CD4-positive, alpha-beta memory T cell (primary cell): ENCODE measurements around the gene AKIRIN2. TPM values are rescaled to one million over a fixed set of nuclear protein-coding genes. Genes with fewer than 3 reads are reported as not detected.

Experiments
- CTCF ChIA-PET: fragments of 350-600 bp; sonication (Branson Sonifier 250); formaldehyde crosslinking; loops from one replicate; lab custom pipeline; 2021; ENCODE audit warnings: inconsistent platforms; ENCODE audit not compliant: partially characterized antibody; lab: Charles Lee
- POLR2A ChIA-PET: fragments of 350-600 bp; sonication (Branson Sonifier 250); formaldehyde crosslinking; loops from one replicate; lab custom pipeline; 2021; ENCODE audit not compliant: partially characterized antibody; lab: Charles Lee
- DNase-seq, 5 donors: peaks; one replicate each; pipeline versions ENCODE4 v3.0.0 to v3.0.0-alpha.2; 2020 to 2022; ENCODE audit warnings: mixed read lengths in 1 of 5
- H3K27ac ChIP-seq: one replicate; pipeline ENCODE4 v1.7.0; 2013; ENCODE audit warnings: low read depth, low read length
- H3K27me3 ChIP-seq: 2 replicates; pipeline ENCODE4 v1.7.0; 2013; ENCODE audit warnings: mild to moderate bottlenecking, low read length, moderate library complexity; ENCODE audit not compliant: insufficient read depth
- H3K36me3 ChIP-seq: 2 replicates; pipeline ENCODE4 v1.7.0; 2013; ENCODE audit warnings: mild to moderate bottlenecking, low read length, moderate library complexity; ENCODE audit not compliant: insufficient read depth
- H3K4me1 ChIP-seq: 2 replicates; pipeline ENCODE4 v1.7.0; 2013; ENCODE audit warnings: mild to moderate bottlenecking, low read length, moderate library complexity; ENCODE audit not compliant: insufficient read depth
- H3K4me3 ChIP-seq, 2 donors: one replicate each; pipeline ENCODE4 v1.7.0; 2013; ENCODE audit warnings: low read length in 2 of 2, mild to moderate bottlenecking in 1 of 2
- H3K9me3 ChIP-seq, 2 donors: one replicate each; pipeline ENCODE4 v1.7.0; 2013; ENCODE audit warnings: low read length in 2 of 2, control low read depth in 1 of 2; ENCODE audit not compliant: control insufficient read depth in 1 of 2
- H3K27ac Mint-ChIP-seq, 7 donors: one replicate each; pipeline ENCODE4 v1.8.0; 2020 to 2021; ENCODE audit warnings: mixed read lengths in 7 of 7, mild to moderate bottlenecking in 6 of 7, inconsistent platforms in 3 of 7, moderate library complexity in 3 of 7
- H3K27me3 Mint-ChIP-seq, 2 donors: one replicate each; pipeline ENCODE4 v1.8.0; 2020 to 2021; ENCODE audit warnings: mixed read lengths in 2 of 2
- H3K36me3 Mint-ChIP-seq, 2 donors: one replicate each; pipeline ENCODE4 v1.8.0; 2020 to 2021; ENCODE audit warnings: mixed read lengths in 2 of 2, inconsistent platforms in 1 of 2, mild to moderate bottlenecking in 1 of 2
- H3K4me1 Mint-ChIP-seq, 4 donors: one replicate each; pipeline ENCODE4 v1.8.0; 2020 to 2021; ENCODE audit warnings: mixed read lengths in 4 of 4, mild to moderate bottlenecking in 1 of 4
- H3K4me3 Mint-ChIP-seq, 8 donors: one replicate each; pipeline ENCODE4 v1.8.0; 2020 to 2021; ENCODE audit warnings: mixed read lengths in 8 of 8, mild to moderate bottlenecking in 7 of 8, moderate library complexity in 6 of 8, inconsistent platforms in 3 of 8
- H3K9me3 Mint-ChIP-seq, 8 donors: one replicate each; pipeline ENCODE4 v1.8.0; 2020 to 2021; ENCODE audit warnings: mixed read lengths in 8 of 8, mild to moderate bottlenecking in 5 of 8, inconsistent platforms in 3 of 8, moderate library complexity in 1 of 8
- intact Hi-C: fragments of 100-400 bp; cut with micrococcal nuclease; formaldehyde crosslinking; loops from one replicate; pipeline ENCODE4 v1.15.1; 2023
- polyA plus RNA-seq, 2 donors: library from polyadenylated mRNA; unstranded; fragments of 300-500 nt; fragmentation: Illumina TruSeq; gene quantifications; one replicate each; pipeline ENCODE4 v1.2.3, GENCODE V29; 2021
- total RNA-seq, 2 experiments: library from RNA; stranded (reverse); gene quantifications; one replicate each; pipeline ENCODE4 v1.2.3, GENCODE V29; 2021

Gene AKIRIN2
- total and polyA plus RNA-seq, 4 experiments from 2014 or later, result 49.3 to 69.8 (median 60.2) TPM

- no peaks in the 10 kb centered on the region for H3K27me3 Mint-ChIP-seq
Measured at GRCh38 chr6:87658516-87658915, 43.5 kb downstream of the AKIRIN2 start.

GRCh38 chr6:87656857-87657256 is 45.2 kb downstream of the AKIRIN2 start:
- H3K9me3 Mint-ChIP-seq, result peaks cover 0 to 3% (median 0%) of the 10 kb centered on the region in 8 donors
- no peaks in the 10 kb centered on the region for H3K27me3 ChIP-seq
- peaks cover 14 to 52% (median 35%) of the 10 kb centered on the region in 4 donors for H3K4me1 Mint-ChIP-seq
- peaks cover 40 to 62% of the 10 kb centered on the region in 2 donors for H3K36me3 Mint-ChIP-seq
- H3K27me3 Mint-ChIP-seq, result no peaks in the 10 kb centered on the region
- H3K4me3 Mint-ChIP-seq, result peak overlapping the region in 7 of 8 donors; percentile 7 to 63 (median 33)
- CTCF ChIA-PET, result interaction anchor here (0.7 to 1.5 kb wide), 3 partner anchors 13 to 797 kb away, joined by 3 to 4 read pairs (median 3); no protein-coding TSS in a partner anchor
- H3K27ac Mint-ChIP-seq, result peak overlapping the region in 6 of 7 donors; percentile 17 to 81 (median 56)
- peak in 4 of 5 donors; percentile 7 to 40 (median 30) for DNase-seq
- no peak overlapping the region for H3K27ac ChIP-seq
- POLR2A ChIA-PET, result interaction anchor here (1.0 to 1.8 kb wide), 5 partner anchors 12 to 85 kb away, joined by 3 to 6 read pairs (median 4); partner anchors contain the start of gene AKIRIN2
- intact Hi-C loops, result loop anchor here (5.0 kb wide), 1 partner anchor 45 kb away; the partner anchor contains the start of gene AKIRIN2
- H3K36me3 ChIP-seq, result no peaks in the 10 kb centered on the region
- H3K4me1 ChIP-seq, result peaks cover 34% of the 10 kb centered on the region
- no peaks in the 10 kb centered on the region for H3K9me3 ChIP-seq
- no peak overlapping the region for H3K4me3 ChIP-seq

More at GRCh38 chr6:87658516-87658915, 43.5 kb downstream of the AKIRIN2 start:
- H3K4me1 Mint-ChIP-seq, result peaks cover 9 to 37% (median 23%) of the 10 kb centered on the region in 4 donors
- Histone ChIP-seq H3K27me3 (no peaks in the 10 kb centered on the region), H3K27ac (no peak overlapping the region), H3K4me1 (peaks cover 24% of the 10 kb centered on the region), H3K4me3 (no peak overlapping the region), H3K36me3 (peaks cover 3% of the 10 kb centered on the region), H3K9me3 (no peaks in the 10 kb centered on the region)
- DNase-seq, result no peak
- CTCF ChIA-PET, result interaction anchor here (1.1 to 1.2 kb wide), 3 partner anchors 9 to 41 kb away, joined by 3 read pairs; no protein-coding TSS in a partner anchor
- intact Hi-C loops, result loop anchor here (5.0 kb wide), 1 partner anchor 44 kb away; the partner anchor contains the start of gene AKIRIN2
- peak overlapping the region in 1 of 8 donors; percentile 26 for H3K4me3 Mint-ChIP-seq
- H3K9me3 Mint-ChIP-seq, result no peaks in the 10 kb centered on the region
- peak overlapping the region in 1 of 7 donors; percentile 82 for H3K27ac Mint-ChIP-seq
- peaks cover 36 to 56% of the 10 kb centered on the region in 2 donors for H3K36me3 Mint-ChIP-seq
- POLR2A ChIA-PET, result no interaction called here

GRCh38 chr6:87655824-87656223 is 46.2 kb downstream of the AKIRIN2 start:
- intact Hi-C loops, result loop anchor here (5.0 kb wide), 1 partner anchor 46 kb away; the partner anchor contains the start of gene AKIRIN2
- POLR2A ChIA-PET, result interaction anchor here (1.0 to 1.8 kb wide), 4 partner anchors 11 to 43 kb away, joined by 3 to 4 read pairs (median 3); no protein-coding TSS in a partner anchor
- no peaks in the 10 kb centered on the region for H3K27me3 Mint-ChIP-seq
- H3K4me1 ChIP-seq, result peaks cover 34% of the 10 kb centered on the region
- no peak overlapping the region for H3K4me3 ChIP-seq
- no peaks in the 10 kb centered on the region for H3K9me3 ChIP-seq
- no peak for DNase-seq
- H3K9me3 Mint-ChIP-seq, result peaks cover 0 to 3% (median 0%) of the 10 kb centered on the region in 8 donors
- no peaks in the 10 kb centered on the region for H3K27me3 ChIP-seq
- no peak overlapping the region for H3K27ac Mint-ChIP-seq
- H3K36me3 ChIP-seq, result no peaks in the 10 kb centered on the region
- H3K4me3 Mint-ChIP-seq, result no peak overlapping the region
- CTCF ChIA-PET, result interaction anchor here (0.6 to 1.1 kb wide), 2 partner anchors 14 to 21 kb away, joined by 3 read pairs; no protein-coding TSS in a partner anchor
- peaks cover 14 to 47% (median 35%) of the 10 kb centered on the region in 4 donors for H3K4me1 Mint-ChIP-seq
- H3K36me3 Mint-ChIP-seq, result peaks cover 35 to 62% of the 10 kb centered on the region in 2 donors
- H3K27ac ChIP-seq, result no peak overlapping the region

GRCh38 chr6:87654875-87655454 is 47.1 kb downstream of the AKIRIN2 start:
- Histone ChIP-seq H3K27me3 (no peaks in the 10 kb centered on the region), H3K4me1 (peaks cover 34% of the 10 kb centered on the region), H3K36me3 (no peaks in the 10 kb centered on the region), H3K4me3 (no peak overlapping the region), H3K27ac (no peak overlapping the region), H3K9me3 (no peaks in the 10 kb centered on the region)
- Mint-ChIP-seq H3K9me3 (peaks cover 0 to 3% (median 0%) of the 10 kb centered on the region in 8 donors), H3K27me3 (no peaks in the 10 kb centered on the region), H3K4me1 (peaks cover 14 to 47% (median 35%) of the 10 kb centered on the region in 4 donors), H3K4me3 (peak overlapping the region in 1 of 8 donors; percentile 31), H3K27ac (peak overlapping the region in 3 of 7 donors; percentile 3 to 22 (median 8)), H3K36me3 (peaks cover 27 to 58% of the 10 kb centered on the region in 2 donors)
- POLR2A ChIA-PET, result no interaction called here
- intact Hi-C loops, result loop anchor here (5.0 kb wide), 1 partner anchor 47 kb away; the partner anchor contains the start of gene AKIRIN2
- CTCF ChIA-PET, result interaction anchor here (0.6 to 0.7 kb wide), 2 partner anchors 22 to 178 kb away, joined by 3 read pairs; no protein-coding TSS in a partner anchor
- no peak for DNase-seq

- Mint-ChIP-seq H3K4me1 (peaks cover 14 to 47% (median 35%) of the 10 kb centered on the region in 4 donors), H3K9me3 (peaks cover 0 to 3% (median 0%) of the 10 kb centered on the region in 8 donors), H3K27ac (peak overlapping the region in 5 of 7 donors; percentile 3 to 78 (median 29)), H3K4me3 (no peak overlapping the region), H3K27me3 (no peaks in the 10 kb centered on the region), H3K36me3 (peaks cover 24 to 57% of the 10 kb centered on the region in 2 donors)
- Histone ChIP-seq H3K9me3 (no peaks in the 10 kb centered on the region), H3K4me3 (no peak overlapping the region), H3K27me3 (no peaks in the 10 kb centered on the region), H3K27ac (no peak overlapping the region), H3K4me1 (peaks cover 34% of the 10 kb centered on the region), H3K36me3 (no peaks in the 10 kb centered on the region)
- intact Hi-C loops, result no loop called here
- DNase-seq, result no peak
- POLR2A ChIA-PET, result interaction anchor here (0.6 to 1.2 kb wide), 2 partner anchors 65 to 109 kb away, joined by 3 read pairs; no protein-coding TSS in a partner anchor
- CTCF ChIA-PET, result interaction anchor here (0.7 to 1.3 kb wide), 3 partner anchors 12 to 30 kb away, joined by 3 read pairs; no protein-coding TSS in a partner anchor
Measured at GRCh38 chr6:87654122-87654521, 47.9 kb downstream of the AKIRIN2 start.

- Histone ChIP-seq H3K4me1 (peaks cover 34% of the 10 kb centered on the region), H3K27ac (no peak overlapping the region)
Measured at GRCh38 chr6:87653074-87653962, 48.7 kb downstream of the AKIRIN2 start.

More at GRCh38 chr6:87653074-87653962, 48.7 kb downstream of the AKIRIN2 start:
- H3K27ac Mint-ChIP-seq, result peak overlapping the region; percentile 26 to 83 (median 66)
- peak in 4 of 5 donors; percentile 8 to 38 (median 14) for DNase-seq
- peaks cover 24 to 55% of the 10 kb centered on the region in 2 donors for H3K36me3 Mint-ChIP-seq
- intact Hi-C loops, result no loop called here
- peaks cover 14 to 47% (median 35%) of the 10 kb centered on the region in 4 donors for H3K4me1 Mint-ChIP-seq
- H3K27me3 Mint-ChIP-seq, result no peaks in the 10 kb centered on the region
- H3K4me3 Mint-ChIP-seq, result peak overlapping the region in 3 of 8 donors; percentile 1 to 23 (median 15)
- no peaks in the 10 kb centered on the region for H3K9me3 ChIP-seq
- H3K27me3 ChIP-seq, result no peaks in the 10 kb centered on the region
- no peak overlapping the region for H3K4me3 ChIP-seq
- POLR2A ChIA-PET, result interaction anchor here (0.6 to 1.2 kb wide), 4 partner anchors 17 to 108 kb away, joined by 3 read pairs; no protein-coding TSS in a partner anchor
- CTCF ChIA-PET, result interaction anchor here (0.7 to 1.3 kb wide), 2 partner anchors 12 to 31 kb away, joined by 3 read pairs; no protein-coding TSS in a partner anchor
- H3K9me3 Mint-ChIP-seq, result peaks cover 0 to 3% (median 0%) of the 10 kb centered on the region in 8 donors
- no peaks in the 10 kb centered on the region for H3K36me3 ChIP-seq
